GM23338 (cell line): ENCODE results near the gene NUP50. TPM values are rescaled to one million over a fixed set of nuclear protein-coding genes. Genes with fewer than 3 reads are reported as not detected.

Experiments used
- ATAC-seq: fragments of 200-7000 bp; cut with Tn5 transposase; 3 replicates; pipeline ENCODE4 v1.9.1; 2020
- DNase-seq: peaks from one replicate; pipeline ENCODE4 v3.0.0-alpha.2; 2015; ENCODE audit warnings: low spot score
- H2AFZ ChIP-seq: fragments of 200-600 bp; sonication (generic); 2 replicates; pipeline ENCODE4 v1.8.0; 2016; ENCODE audit warnings: antibody characterized with exemption, mild to moderate bottlenecking, moderate library complexity
- H3F3A ChIP-seq: fragments of 200-600 bp; sonication (generic); replicated peaks from 2 replicates; pipeline ENCODE4 v1.8.0; 2017; ENCODE audit warnings: antibody characterized with exemption, mixed run types, low read depth
- H3K27ac ChIP-seq: fragments of 200-600 bp; sonication (generic); 2 replicates; pipeline ENCODE4 v1.6.1; 2016; ENCODE audit warnings: low read depth
- H3K27me3 ChIP-seq: fragments of 200-600 bp; sonication (generic); 2 replicates; pipeline ENCODE4 v1.8.0; 2016; ENCODE audit warnings: mild to moderate bottlenecking, mixed run types, moderate library complexity; ENCODE audit not compliant: insufficient read depth
- H3K36me3 ChIP-seq: fragments of 200-600 bp; sonication (generic); 2 replicates; pipeline ENCODE4 v1.8.0; 2016; ENCODE audit warnings: mild to moderate bottlenecking; ENCODE audit not compliant: insufficient read depth
- H3K4me1 ChIP-seq: fragments of 200-600 bp; sonication (generic); 2 replicates; pipeline ENCODE4 v1.8.0; 2016; ENCODE audit warnings: mild to moderate bottlenecking, moderate library complexity; ENCODE audit not compliant: insufficient read depth
- H3K4me2 ChIP-seq: fragments of 200-600 bp; sonication (generic); 2 replicates; pipeline ENCODE4 v1.7.1; 2017; ENCODE audit warnings: mixed run types
- H3K4me3 ChIP-seq: fragments of 200-600 bp; sonication (generic); 2 replicates; pipeline ENCODE4 v1.6.1; 2016; ENCODE audit warnings: mixed run types
- H3K79me2 ChIP-seq: fragments of 200-600 bp; sonication (generic); replicated peaks from 2 replicates; pipeline ENCODE4 v1.8.0; 2017; ENCODE audit warnings: mild to moderate bottlenecking; ENCODE audit not compliant: insufficient read depth
- H3K9me2 ChIP-seq: fragments of 200-600 bp; sonication (generic); 2 replicates; pipeline ENCODE4 v1.8.0; 2017; ENCODE audit not compliant: insufficient read depth
- H4K20me1 ChIP-seq: fragments of 200-600 bp; sonication (generic); replicated peaks from 2 replicates; pipeline ENCODE4 v1.8.0; 2017; ENCODE audit warnings: mild to moderate bottlenecking; ENCODE audit not compliant: insufficient read depth
- H3K27ac Mint-ChIP-seq: 2 replicates; pipeline ENCODE4 v1.8.0; 2020; ENCODE audit warnings: inconsistent platforms, mild to moderate bottlenecking, moderate library complexity, mixed read lengths
- H3K27me3 Mint-ChIP-seq: 3 replicates; pipeline ENCODE4 v1.8.0; 2022; ENCODE audit warnings: low read depth, mild to moderate bottlenecking, moderate library complexity, mixed read lengths, inconsistent platforms; ENCODE audit not compliant: insufficient read depth, poor library complexity
- H3K36me3 Mint-ChIP-seq: 3 replicates; pipeline ENCODE4 v1.8.0; 2021; ENCODE audit warnings: low read depth, mild to moderate bottlenecking, inconsistent platforms, moderate library complexity, mixed read lengths
- H3K4me1 Mint-ChIP-seq: 3 replicates; pipeline ENCODE4 v1.8.0; 2020; ENCODE audit warnings: mild to moderate bottlenecking, inconsistent platforms, mixed read lengths
- H3K4me3 Mint-ChIP-seq: 3 replicates; pipeline ENCODE4 v1.8.0; 2021; ENCODE audit warnings: moderate library complexity, mild to moderate bottlenecking, inconsistent platforms, mixed read lengths
- H3K9me3 Mint-ChIP-seq: 3 replicates; pipeline ENCODE4 v1.8.0; 2020; ENCODE audit warnings: moderate library complexity, mild to moderate bottlenecking, inconsistent platforms, mixed read lengths
- CREB1 ChIP-seq: fragments of 250-450 bp; sonication (Bioruptor Pico); IDR thresholded peaks from 2 replicates; pipeline ENCODE4 v1.5.0; 2020; ENCODE audit warnings: low read depth, mild to moderate bottlenecking, moderate library complexity
- CTCF ChIP-seq, 2 experiments: fragments of 200-600 bp in 1 of 2; sonication (generic) in 1 of 2; conservative IDR thresholded peaks; 2 replicates each; pipeline versions ENCODE4 v1.5.1 to v1.6.1; 2016 to 2017; ENCODE audit warnings: antibody characterized with exemption in 2 of 2, low read depth in 2 of 2, mild to moderate bottlenecking in 2 of 2, moderate library complexity in 1 of 2
- ETS1 ChIP-seq: IDR thresholded peaks from 2 replicates; pipeline ENCODE4 v1.6.1; 2016; ENCODE audit warnings: antibody characterized with exemption
- EZH2 ChIP-seq: fragments of 200-600 bp; sonication (generic); IDR thresholded peaks from one replicate; pipeline ENCODE4 v1.8.0; 2017; ENCODE audit warnings: antibody characterized with exemption, mild to moderate bottlenecking, low read depth; ENCODE audit not compliant: unreplicated experiment
- EZH2phosphoT487 ChIP-seq: fragments of 200-600 bp; sonication (generic); IDR thresholded peaks from one replicate; pipeline ENCODE4 v1.8.1; 2018; ENCODE audit warnings: antibody characterized with exemption; ENCODE audit not compliant: unreplicated experiment
- JUNB ChIP-seq: IDR thresholded peaks from one replicate; pipeline ENCODE4 v1.6.1; 2016; ENCODE audit warnings: antibody characterized with exemption; ENCODE audit not compliant: unreplicated experiment
- NANOG ChIP-seq: IDR thresholded peaks from 2 replicates; pipeline ENCODE4 v1.6.1; 2016; ENCODE audit warnings: antibody characterized with exemption, borderline replicate concordance
- POLR2AphosphoS5 ChIP-seq: IDR thresholded peaks from 2 replicates; pipeline ENCODE4 v1.6.1; 2016; ENCODE audit warnings: antibody characterized with exemption, low read depth
- STAT1 ChIP-seq: IDR thresholded peaks from one replicate; pipeline ENCODE4 v1.6.1; 2016; ENCODE audit warnings: antibody characterized with exemption; ENCODE audit not compliant: unreplicated experiment
- ZNF114 ChIP-seq: fragments of 250-450 bp; sonication (Bioruptor Pico); IDR thresholded peaks from 2 replicates; pipeline ENCODE4 v1.5.0; 2020; ENCODE audit warnings: mild to moderate bottlenecking, moderate library complexity
- ZNF331 ChIP-seq: fragments of 250-450 bp; sonication (Bioruptor Pico); IDR thresholded peaks from 2 replicates; pipeline ENCODE4 v1.5.0; 2020; ENCODE audit warnings: low read depth, mild to moderate bottlenecking, moderate library complexity
- ZNF462 ChIP-seq: fragments of 250-450 bp; sonication (Bioruptor Pico); IDR thresholded peaks from 2 replicates; pipeline ENCODE4 v1.5.0; 2020; ENCODE audit warnings: mild to moderate bottlenecking, moderate library complexity
- polyA plus RNA-seq: library from polyadenylated mRNA; unstranded; fragments of >200 nt; fragmentation: Nextera tagmentation; extraction: Ambion mirVana; gene quantifications from 2 replicates; pipeline ENCODE4 v1.2.1, GENCODE V29; 2016
- total RNA-seq: library from RNA; depleted of rRNA; stranded (reverse); fragments of >200 nt; shearing (Covaris generic); gene quantifications from 2 replicates; pipeline ENCODE4 v1.2.3, GENCODE V29; 2014
- TF ChIP-seq, protein P1 (sequence below): IDR thresholded peaks from one replicate; pipeline ENCODE4 v1.6.1; 2018; ENCODE audit warnings: antibody characterized with exemption; ENCODE audit not compliant: unreplicated experiment

The NUP50 gene
- total and polyA plus RNA-seq, 2 experiments from 2014 or later = 45.9 to 96.6 TPM

GRCh38 chr22:45217345-45217744, 53.6 kb downstream of the NUP50 start:
- Histone ChIP-seq H3F3A (0 out of 2 replicates have a peak, but pooled peaks cover 7% of the 10 kb centered on the region), H4K20me1 (peaks cover 19% of the 10 kb centered on the region), H3K9me2 (no peaks in the 10 kb centered on the region), H3K4me2 (no peak overlapping the region), H3K27ac (no peak overlapping the region), H3K4me3 (no peak overlapping the region), H3K4me1 (peaks cover 15% of the 10 kb centered on the region), H3K79me2 (peaks cover 44% of the 10 kb centered on the region), H3K36me3 (no peaks in the 10 kb centered on the region), H2AFZ (no peak overlapping the region), H3K27me3 (no peaks in the 10 kb centered on the region)
- Mint-ChIP-seq H3K27ac (no peak overlapping the region), H3K4me1 (peaks cover 29% of the 10 kb centered on the region), H3K27me3 (peaks cover 4% of the 10 kb centered on the region), H3K9me3 (no peaks in the 10 kb centered on the region), H3K4me3 (no peak overlapping the region), H3K36me3 (no peaks in the 10 kb centered on the region)
- DNase-seq (no peak), ATAC-seq (no peak)
- TF ChIP-seq EZH2 (no peak), ZNF114 (CRISPR knock-in tag) (no peak), NANOG (no peak), ZNF462 (CRISPR knock-in tag) (no peak), POLR2AphosphoS5 (no peak), CREB1 (CRISPR knock-in tag) (no peak), ZNF331 (no peak), JUNB (no peak), CTCF (conservative IDR thresholded peaks at IDR 0.05; ENCODE audit: low read depth in 2 of 2) (no peak), ETS1 (no peak), EZH2phosphoT487 (no peak), STAT1 (no peak)
- TF ChIP-seq, protein P1, sequence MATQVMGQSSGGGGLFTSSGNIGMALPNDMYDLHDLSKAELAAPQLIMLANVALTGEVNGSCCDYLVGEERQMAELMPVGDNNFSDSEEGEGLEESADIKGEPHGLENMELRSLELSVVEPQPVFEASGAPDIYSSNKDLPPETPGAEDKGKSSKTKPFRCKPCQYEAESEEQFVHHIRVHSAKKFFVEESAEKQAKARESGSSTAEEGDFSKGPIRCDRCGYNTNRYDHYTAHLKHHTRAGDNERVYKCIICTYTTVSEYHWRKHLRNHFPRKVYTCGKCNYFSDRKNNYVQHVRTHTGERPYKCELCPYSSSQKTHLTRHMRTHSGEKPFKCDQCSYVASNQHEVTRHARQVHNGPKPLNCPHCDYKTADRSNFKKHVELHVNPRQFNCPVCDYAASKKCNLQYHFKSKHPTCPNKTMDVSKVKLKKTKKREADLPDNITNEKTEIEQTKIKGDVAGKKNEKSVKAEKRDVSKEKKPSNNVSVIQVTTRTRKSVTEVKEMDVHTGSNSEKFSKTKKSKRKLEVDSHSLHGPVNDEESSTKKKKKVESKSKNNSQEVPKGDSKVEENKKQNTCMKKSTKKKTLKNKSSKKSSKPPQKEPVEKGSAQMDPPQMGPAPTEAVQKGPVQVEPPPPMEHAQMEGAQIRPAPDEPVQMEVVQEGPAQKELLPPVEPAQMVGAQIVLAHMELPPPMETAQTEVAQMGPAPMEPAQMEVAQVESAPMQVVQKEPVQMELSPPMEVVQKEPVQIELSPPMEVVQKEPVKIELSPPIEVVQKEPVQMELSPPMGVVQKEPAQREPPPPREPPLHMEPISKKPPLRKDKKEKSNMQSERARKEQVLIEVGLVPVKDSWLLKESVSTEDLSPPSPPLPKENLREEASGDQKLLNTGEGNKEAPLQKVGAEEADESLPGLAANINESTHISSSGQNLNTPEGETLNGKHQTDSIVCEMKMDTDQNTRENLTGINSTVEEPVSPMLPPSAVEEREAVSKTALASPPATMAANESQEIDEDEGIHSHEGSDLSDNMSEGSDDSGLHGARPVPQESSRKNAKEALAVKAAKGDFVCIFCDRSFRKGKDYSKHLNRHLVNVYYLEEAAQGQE = no peak
